Placental epithelial cell (primary cell): ENCODE measurements around the gene C6orf120. TPM values are rescaled to one million over a fixed set of nuclear protein-coding genes. Genes with fewer than 3 reads are reported as not detected.

ENCODE experiments used
- total RNA-seq: library from RNA; depleted of rRNA; stranded (reverse); fragments of >200 nt; gene quantifications from 2 replicates; pipeline ENCODE4 v1.2.3, GENCODE V29; 2012

C6orf120 gene
- 35.7 and 57.4 TPM in 2 replicates for total RNA-seq

GRCh38 chr6:169701954-169702839, at the start of gene C6orf120, which contains the start of gene WDR27:
C6orf120 (plus strand) TSS chr6:169702126; CDS start chr6:169702460, 334 bp downstream.
WDR27 (minus strand) TSS chr6:169702029; CDS start chr6:169689005, 13,024 bp downstream.

GRCh38 chr6:169724494-169725124, 22.7 kb downstream of the C6orf120 start, which contains the start of gene PHF10:
PHF10 (minus strand) TSS chr6:169724500; CDS start chr6:169723931, 569 bp downstream.

GRCh38 chr6:169751242-169752073, 49.5 kb downstream of the C6orf120 start, which contains the start of the genes DYNLT2 and ERMARD:
DYNLT2 (minus strand) TSS chr6:169751572; CDS start chr6:169751458, 114 bp downstream.
ERMARD (plus strand) TSS chr6:169751622; CDS start chr6:169751658, 36 bp downstream.

Other genes with a start within 250 kb of the C6orf120 start
- 20.4 and 22.4 TPM in 2 replicates for gene WDR27, start 97 bp upstream of the C6orf120 start, total RNA-seq
- gene PHF10, start 22.4 kb downstream of the C6orf120 start, total RNA-seq, result 15.8 and 16.9 TPM in 2 replicates
- 0.98 and 1.2 TPM in 2 replicates for gene DYNLT2, start 49.4 kb downstream of the C6orf120 start, total RNA-seq
- 15.4 and 24.7 TPM in 2 replicates for gene ERMARD, start 49.5 kb downstream of the C6orf120 start, total RNA-seq